Measurements from ENCODE around the gene MS4A10. TPM values are rescaled to one million over a fixed set of nuclear protein-coding genes. Genes with fewer than 3 reads are reported as not detected.

MS4A10 gene
- total RNA-seq, 2 experiments from 2014 or later = not detected

GRCh38 chr11:60848714-60849151 lies 63.6 kb downstream of the MS4A10 start:
- CTCF ChIA-PET = no interaction called here
- Mint-ChIP-seq H3K36me3 (peaks cover 44% of the 10 kb centered on the region), H3K4me3 (no peak overlapping the region), H3K9me3 (no peaks in the 10 kb centered on the region), H3K4me1 (ENCODE audit: low read depth) (peaks cover 21% of the 10 kb centered on the region), H3K27me3 (no peaks in the 10 kb centered on the region), H3K27ac (no peak overlapping the region)
- intact Hi-C loops (cut with micrococcal nuclease) = loop anchor here (10.0 kb wide), 1 partner anchor 316 kb away; the partner anchor contains the start of gene VPS37C
- DNase-seq = no peak
- POLR2A ChIA-PET = no interaction called here

GRCh38 chr11:60849641-60850520 lies 64.7 kb downstream of the MS4A10 start:
- intact Hi-C loops (cut with micrococcal nuclease) = loop anchor here (10.0 kb wide), 1 partner anchor 315 kb away; the partner anchor contains the start of gene VPS37C
- H3K9me3 Mint-ChIP-seq = no peaks in the 10 kb centered on the region
- POLR2A ChIA-PET = interaction anchor here (0.5 kb wide), 1 partner anchor 41 kb away, joined by 3 read pairs; no protein-coding TSS in a partner anchor
- no peak overlapping the region for H3K4me3 Mint-ChIP-seq
- H3K27me3 Mint-ChIP-seq = no peaks in the 10 kb centered on the region
- DNase-seq = no peak
- H3K36me3 Mint-ChIP-seq = peaks cover 43% of the 10 kb centered on the region
- peaks cover 10% of the 10 kb centered on the region for H3K4me1 Mint-ChIP-seq (ENCODE audit: low read depth)
- CTCF ChIA-PET = interaction anchor here (0.8 to 1.6 kb wide), 3 partner anchors 12 to 266 kb away, joined by 3 read pairs; no protein-coding TSS in a partner anchor
- no peak overlapping the region for H3K27ac Mint-ChIP-seq

Other genes starting within 250 kb of the MS4A10 start
- gene MS4A8, start 85.7 kb upstream of the MS4A10 start, total RNA-seq = not detected
- not detected for gene MS4A18, start 60.6 kb upstream of the MS4A10 start, total RNA-seq
- gene MS4A15, start 28.5 kb upstream of the MS4A10 start, total RNA-seq = not detected
- 10 to 100 TPM; 40.6 to 42.1 TPM for gene CCDC86, start 56.8 kb downstream of the MS4A10 start, total RNA-seq
- under 1 TPM; 0.33 to 0.36 TPM for gene PTGDR2, start 70.6 kb downstream of the MS4A10 start, total RNA-seq
- not detected for gene ZP1, start 82.2 kb downstream of the MS4A10 start, total RNA-seq
- gene PRPF19, start 121.3 kb downstream of the MS4A10 start, total RNA-seq = 100 to 1,000 TPM; 127 to 139 TPM
- gene TMEM109, start 128.8 kb downstream of the MS4A10 start, total RNA-seq = 100 to 1,000 TPM; 101 to 106 TPM
- 1 to 10 TPM; 3.3 to 5.7 TPM for gene TMEM132A, start 139.1 kb downstream of the MS4A10 start, total RNA-seq
- gene SLC15A3, start 166.8 kb downstream of the MS4A10 start, total RNA-seq = 1 to 10 TPM; 1.3 to 1.8 TPM
- gene CD6, start 186.3 kb downstream of the MS4A10 start, total RNA-seq = 100 to 1,000 TPM; 271 to 279 TPM